SW480 (cell line): ENCODE data around the gene OSBPL5.
"Not testable (repeated sequence)": the region's sequence is repeated elsewhere in the genome, so short reads cannot be mapped to it uniquely, and the experiment has no call there.

Source experiments
- DNase-seq: peaks from one replicate; pipeline ENCODE4 v3.0.0-alpha.2; 2016; ENCODE audit warnings: low spot score

Gene OSBPL5

DNA sequence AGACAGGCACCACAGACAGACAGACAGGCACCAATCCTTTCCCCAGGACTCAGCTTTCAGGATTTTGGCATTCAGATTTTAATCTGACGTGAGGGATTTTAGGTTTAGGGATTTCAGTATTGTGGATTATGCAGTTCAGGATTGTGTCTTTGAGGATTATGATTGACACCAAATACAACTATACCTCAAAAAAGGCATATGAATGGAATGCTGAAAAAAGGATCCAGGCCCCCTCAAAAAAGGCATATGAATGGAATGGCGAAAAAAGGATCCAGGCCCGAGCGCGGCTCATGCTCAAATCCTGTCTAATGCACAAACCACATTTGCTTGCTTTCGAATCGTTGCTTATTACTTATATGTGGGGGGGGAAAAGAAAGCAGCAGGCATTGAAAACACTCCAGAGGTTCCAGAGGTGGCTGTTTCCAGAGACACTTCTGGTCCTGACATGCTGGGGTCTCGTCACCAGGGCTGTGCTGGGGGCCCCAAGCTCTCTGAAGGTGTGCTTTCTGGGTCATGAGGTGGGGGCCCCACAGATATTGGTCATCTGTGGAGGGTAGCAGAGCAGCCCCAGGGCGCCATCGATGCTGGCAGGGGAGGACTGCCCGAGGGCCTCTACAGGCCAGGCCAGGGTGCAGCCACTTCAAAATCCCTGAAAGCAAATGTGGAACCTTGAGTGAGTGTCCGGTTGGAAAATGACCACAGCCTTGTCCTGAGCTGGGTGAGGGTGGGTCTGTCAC is 16.8 kb upstream of the OSBPL5 start:
- no peak for DNase-seq

DNA sequence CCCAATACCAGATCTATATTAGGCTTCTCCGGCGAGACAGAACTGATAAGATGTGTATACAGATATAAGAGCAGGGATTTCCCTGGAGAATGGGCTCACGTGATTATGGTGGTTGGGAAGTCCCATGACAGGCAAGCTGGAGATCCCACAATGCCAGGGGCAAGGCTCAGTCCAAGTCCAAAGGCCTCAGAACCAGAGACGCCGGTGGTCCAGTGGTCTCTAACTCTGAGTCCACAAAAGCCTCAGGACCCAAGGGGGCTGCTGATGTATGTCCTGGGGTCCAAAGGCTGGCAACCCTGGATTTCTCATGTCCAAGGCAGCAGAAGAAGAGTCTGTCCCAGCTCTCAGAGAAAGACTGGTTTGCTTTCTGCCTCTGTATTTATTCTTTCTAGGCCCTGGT is 15.8 kb upstream of the OSBPL5 start:
- no peak for DNase-seq

DNA sequence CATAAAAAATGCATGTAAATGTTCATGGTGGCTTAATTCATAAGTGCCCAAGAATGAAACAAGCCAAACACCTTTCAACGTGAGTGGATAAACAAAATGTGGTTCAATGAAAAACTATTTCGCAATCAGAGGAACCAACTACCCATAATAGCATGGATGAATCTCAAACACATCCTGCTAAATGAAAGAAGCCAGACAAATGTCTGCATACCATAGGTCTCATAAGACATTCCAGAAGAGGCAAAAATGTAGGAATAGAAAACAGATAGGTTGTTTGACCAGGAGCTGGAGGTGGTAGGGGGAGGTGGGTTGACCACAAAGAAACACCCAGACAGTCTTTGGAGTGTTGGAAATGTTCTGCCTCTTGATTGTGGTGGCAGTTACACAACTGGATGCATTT is 13.2 kb upstream of the OSBPL5 start:
- peak; percentile 34 for DNase-seq

DNA sequence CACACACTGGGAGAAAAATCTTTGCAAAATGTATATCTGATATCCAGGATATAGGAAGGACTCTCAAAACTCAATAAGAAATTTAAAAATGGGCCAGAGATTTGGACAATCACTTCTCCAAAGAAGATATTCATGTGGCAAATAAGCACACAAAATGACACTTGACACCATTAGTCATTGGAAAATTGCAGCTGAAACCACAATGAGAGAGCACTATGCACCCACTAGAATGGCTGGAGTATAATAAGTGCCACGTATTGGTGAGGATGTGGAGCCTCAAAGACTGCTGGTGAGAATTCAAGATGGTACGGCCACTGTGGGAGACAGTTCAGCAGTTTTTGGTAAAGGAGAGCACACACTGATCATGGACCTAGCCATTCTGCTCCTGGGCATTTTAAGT is 12.8 kb upstream of the OSBPL5 start:
- peak; percentile 56 for DNase-seq

DNA sequence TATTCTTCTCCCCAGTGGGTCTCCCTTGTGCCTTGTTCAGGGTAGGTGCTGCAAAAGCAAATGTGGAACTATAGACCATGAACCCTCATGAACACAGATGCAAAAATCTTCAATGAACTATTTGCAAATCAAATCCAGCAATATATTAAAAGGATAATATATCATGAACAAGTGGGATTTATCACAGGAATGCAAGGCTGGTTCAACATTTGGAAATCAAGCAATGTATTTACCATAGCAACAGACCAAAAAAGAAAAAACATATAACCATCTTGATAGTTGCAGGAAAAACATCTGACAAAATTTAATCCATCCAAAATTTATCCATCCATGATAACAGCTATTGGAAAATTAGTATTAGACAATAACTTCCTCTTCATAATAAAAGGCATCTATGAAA is 11.4 kb upstream of the OSBPL5 start:
- no peak for DNase-seq

DNA sequence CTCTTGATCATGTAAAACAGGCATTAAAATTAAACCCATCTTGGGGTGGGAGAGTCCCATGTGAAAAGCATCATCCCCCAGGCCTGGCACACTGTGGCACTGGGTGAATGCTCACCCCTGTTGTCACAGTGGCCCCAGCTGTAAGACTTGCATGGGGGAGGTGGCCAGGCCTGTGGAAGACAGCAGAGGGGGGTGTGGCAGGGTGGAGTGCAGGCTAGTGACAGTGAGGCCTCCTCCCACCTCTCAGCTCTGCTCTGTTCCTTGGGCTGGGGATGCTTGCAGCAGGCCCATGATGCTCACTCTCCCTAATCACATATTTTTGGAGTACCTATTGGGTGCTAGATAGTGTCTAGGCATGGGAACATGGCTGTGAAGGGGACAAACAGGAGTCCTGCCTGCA is 10.1 kb upstream of the OSBPL5 start:
- no peak for DNase-seq

DNA sequence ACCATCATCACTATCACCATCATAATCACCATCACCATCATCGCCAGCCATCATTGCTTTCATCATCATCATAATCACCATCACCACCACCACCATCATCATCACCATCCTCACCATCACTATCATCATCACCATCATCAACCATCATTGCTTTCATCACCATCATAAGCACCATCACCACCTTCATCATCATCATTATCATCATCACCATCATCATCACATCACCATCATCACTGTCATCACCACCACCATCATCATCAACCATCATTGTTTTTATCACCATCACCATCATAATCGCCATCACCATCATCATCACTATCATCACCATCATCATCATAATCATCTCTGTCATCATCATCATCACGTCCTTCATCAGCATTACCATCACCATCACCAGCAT is 9.3 kb upstream of the OSBPL5 start:
- no peak for DNase-seq

DNA sequence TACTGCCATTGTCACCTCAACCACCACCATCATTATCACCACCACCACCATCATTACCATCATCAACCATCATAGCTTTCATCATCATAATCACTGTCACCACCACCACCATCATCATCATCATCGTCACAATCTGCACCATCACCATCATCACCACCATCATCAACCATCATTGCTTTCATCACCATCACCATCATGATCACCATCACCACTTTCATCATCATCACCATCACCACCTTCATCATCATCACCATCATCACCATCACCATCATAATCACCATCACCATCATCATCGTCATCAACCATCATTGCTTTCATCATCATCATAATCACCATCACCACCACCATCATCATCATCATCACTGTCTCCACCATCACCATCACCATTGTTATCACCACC is 8.7 kb upstream of the OSBPL5 start:
- DNase-seq: no peak

DNA sequence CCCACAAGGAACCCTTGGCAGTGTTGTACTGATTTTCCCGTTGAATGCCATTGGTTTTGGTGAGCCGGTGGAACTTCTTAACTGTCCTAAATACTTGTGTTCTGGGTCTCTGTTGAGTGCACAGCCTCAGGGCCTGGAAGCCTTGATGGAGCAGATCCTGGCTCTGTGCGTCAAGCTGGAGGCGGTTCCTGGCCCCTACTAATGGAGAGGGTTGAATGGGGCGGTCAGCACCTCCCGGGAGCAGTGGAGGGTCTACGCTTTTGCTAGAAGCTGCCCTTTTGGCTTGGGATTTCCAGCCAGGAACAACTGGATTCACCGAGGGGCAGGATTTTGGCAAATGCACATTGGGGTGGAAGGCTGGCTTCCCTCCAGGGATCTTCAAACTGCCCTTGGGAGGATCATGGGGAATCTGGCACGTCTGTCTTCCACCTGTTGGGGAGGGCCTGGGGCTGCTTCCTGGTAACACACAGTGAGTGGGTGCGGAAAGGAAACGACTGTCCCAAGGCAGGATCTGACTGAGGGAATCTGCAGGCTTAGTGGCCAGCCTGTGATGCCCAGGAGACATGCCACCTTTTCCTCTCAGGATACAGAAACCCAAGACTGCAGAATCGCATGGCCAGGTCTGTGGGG is 6.9 kb upstream of the OSBPL5 start:
- no peak for DNase-seq

DNA sequence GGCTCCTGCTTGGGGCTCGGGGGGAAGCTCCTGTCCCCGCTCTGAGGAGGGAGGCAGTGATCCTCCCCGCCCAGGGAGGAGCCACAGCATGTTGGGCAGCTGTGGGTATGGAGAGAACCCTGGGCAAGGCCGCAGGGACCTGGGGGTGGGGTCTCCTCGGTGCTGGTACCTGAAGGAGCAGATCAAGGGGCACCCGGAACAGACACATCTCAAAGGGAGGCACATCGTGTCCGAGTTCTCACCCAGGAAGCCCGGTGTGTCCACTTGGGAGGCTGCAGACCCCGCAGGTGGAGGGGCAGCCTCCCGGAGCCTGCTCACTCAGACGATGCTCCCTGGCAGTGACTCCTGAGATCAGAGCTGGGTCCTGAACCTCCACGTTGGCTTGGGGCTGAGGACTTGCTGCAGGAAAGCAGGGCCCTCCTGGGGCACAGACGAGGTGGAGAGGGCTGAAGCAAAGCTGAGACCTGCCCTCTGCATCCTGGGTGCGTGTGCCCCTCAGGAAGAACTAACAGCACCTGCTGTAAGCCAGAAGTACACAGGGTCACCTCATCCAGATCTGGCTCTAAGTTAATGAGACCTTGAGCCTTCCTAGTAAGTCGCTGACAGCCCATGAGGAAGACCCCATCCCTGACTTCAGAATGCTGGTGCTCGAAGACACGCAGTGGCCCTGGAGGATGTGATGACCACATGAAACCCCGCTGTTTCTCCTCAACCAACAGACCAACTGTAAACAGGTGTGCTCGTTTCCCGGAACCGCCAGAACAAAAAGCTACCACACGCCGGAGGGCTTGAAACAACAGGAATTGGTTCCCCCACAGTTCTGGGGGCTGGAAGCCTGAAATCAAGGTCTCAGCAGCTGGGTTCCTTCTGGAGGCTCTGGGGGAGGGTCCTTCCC is 5.9 kb upstream of the OSBPL5 start:
- no peak for DNase-seq

DNA sequence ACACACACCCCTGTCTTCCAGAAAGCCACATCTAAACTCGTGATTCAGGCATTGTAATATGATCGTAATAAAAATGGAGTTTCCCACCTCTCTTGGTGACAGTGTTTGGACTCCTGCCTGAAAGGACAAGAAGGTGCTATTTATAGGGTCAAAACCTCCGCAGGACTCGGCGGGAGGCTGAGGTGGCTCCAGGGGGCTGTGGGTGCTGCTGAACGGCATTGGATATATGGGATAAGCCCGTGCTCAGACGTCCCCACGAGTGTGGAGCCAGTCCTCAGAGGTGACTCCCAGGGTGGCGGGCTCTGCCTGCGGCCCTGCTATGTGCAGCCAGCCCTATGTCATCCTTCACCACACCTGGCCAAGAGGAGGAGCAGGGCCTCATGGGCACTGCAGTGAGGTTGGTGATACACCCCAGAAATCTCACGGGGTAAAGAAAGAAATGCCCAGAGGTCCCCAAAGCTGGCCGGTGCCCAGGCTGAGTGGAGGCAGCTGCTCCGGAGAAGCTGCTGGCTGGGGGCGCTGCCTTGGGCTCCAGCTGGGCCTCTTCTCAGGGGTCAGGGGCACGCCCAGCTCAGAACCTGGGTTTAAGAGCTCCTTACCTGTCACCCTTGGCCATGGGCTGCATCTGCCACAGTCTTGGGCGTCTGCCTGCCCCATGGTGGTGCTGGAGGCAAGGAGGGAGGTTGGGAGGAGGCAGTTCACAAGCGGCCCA is 5.1 kb upstream of the OSBPL5 start:
- DNase-seq: no peak

DNA sequence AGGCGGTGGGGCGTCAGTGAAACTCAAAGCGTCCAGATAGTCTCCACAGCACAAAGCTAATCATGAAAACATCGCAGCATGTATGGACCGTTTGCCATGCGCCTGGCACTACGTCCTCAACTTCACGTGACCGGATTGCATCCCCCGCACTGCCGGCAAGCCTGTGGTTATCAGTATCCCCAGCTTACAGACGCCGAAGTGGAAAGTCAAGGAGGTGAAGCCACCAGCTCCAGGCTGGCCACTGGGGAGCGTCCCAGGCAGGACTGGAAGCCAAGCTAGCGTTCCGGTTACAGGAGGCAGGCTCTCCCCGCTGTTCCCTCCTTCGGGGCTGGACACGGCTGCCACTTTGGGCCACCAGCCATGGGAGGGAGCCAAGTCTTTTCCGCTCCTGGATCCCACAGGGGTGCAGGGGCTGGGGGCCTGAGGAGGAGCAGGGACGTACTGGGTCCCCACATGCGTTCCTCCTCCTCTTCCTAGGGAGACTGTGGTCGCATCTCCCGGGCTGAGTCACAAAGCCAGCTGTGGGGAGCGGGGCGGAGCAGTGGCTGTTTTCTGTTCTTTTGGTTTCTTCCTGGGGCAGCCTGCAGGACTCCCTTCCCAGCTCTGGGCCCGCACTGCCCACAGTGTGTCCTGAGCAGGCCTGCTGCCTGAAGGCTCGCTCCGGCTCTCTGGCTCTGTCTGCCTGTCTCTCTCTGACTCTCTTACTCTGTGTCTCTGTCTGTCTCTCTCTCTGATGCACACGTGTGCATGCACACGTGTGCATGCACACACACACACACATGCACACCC is 4.3 kb upstream of the OSBPL5 start:
- DNase-seq: peak; percentile 86

DNA sequence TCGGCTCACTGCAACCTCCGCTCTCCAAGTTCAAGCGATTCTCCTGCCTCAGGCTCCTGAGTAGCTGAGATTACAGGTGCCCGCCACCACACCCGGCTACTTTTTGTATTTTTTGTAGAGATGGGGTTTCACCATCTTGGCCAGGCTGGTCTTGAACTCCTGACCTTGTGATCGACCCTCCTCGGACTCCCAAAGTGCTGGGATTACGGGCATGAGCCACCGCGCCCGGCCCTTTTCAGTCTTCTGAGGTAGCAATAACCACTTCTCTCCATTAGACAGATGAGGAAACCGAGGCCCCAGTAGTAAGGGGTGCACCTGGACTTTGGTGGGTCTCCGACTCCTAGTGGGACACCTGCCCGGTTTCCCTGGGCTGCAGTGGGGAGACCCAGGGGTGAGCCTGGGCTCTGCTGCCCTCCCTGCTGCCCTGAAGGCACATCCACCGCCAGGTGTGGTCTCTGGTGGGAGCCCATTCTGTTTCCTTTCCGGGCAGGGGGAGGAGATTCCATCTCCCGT is 3.7 kb upstream of the OSBPL5 start:
- DNase-seq: not testable (repeated sequence)

DNA sequence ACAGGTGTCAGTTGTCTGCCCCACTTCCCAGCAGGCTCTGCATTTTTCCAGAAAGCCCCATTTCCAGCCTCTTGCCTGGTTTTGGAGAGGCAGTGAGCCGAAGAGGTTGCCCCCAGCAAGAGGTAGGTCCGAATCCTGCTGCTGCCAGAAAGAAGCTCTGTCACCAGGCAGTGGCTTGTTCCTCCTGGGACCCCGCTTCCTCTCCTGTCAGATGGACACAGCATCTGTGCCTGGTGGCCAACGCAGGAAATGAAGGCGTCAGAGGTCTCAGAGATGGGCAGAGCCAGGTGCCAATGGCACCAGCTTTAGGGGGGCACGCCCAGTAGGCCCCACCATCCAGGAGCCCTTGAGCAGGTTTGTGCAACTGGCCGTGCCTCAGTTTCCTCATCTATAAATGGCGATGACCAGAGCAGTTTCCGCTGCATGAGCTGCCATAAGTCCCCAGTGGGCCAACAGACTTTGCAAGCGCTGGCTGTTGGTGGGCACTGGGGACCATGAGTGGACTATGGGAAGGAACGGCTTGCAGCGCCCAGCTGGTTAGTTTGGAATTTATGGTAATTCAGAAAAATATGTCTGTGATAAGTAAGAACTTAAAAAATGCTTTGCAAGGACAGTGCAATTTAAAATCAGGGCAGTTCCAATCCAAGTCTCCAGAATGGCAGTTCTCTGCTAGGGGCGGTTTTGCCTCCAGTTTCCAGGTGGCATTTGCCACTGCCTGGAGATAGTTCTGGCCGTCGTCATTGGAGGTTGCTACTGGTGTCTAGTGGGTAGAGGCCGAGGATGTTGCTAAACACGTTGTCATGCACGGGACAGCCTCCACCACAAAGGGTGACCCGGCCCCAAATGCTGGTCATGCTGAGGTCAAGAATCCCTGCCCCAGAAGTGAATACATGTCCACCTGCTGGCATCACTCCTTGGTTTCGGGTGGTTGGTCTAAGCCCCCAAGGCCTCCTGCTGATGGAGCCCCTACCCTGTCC is 2.3 kb upstream of the OSBPL5 start:
- DNase-seq: no peak

DNA sequence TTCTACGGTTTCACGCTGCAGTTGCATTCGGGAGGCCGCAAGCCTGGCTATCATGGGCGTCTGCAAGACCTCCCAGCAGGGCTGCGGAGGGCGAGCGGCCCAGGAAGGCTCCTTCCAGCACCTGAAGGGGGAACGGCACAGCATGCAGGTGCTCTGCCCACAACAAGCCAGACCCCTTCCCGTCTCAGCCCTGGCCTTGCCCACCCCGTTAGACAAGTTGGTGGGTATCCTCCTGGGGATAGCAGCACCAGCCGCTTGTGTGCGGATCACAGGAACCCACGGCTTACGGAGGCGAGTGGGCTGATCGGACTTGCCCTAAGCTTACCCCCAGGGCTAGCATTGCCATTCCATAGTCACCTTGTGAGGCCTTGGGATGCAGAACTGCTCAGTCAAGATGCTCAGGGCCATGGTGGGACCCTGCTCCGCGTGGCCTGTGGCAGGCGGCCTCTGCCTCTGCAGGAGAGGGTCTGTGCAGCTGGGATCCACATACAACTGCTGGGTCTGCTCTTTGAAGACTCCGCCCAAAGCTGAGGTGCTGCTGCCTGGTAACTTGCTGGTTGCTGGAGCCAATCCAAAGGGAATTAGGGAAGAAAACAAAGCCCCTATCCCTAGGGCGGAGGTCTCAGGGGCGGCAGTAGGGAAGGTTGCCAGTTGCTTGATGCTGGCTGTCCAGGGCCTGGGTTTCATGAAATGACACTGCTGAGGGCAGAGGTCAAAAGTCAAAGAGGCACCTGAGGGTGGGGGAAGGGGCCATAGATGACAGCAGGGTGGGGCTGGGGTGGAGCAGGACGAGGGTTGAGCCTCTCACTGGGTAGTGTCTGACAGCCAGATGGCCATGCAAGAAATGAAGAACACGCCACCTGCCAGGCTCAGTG is 1.4 kb upstream of the OSBPL5 start:
- no peak for DNase-seq

DNA sequence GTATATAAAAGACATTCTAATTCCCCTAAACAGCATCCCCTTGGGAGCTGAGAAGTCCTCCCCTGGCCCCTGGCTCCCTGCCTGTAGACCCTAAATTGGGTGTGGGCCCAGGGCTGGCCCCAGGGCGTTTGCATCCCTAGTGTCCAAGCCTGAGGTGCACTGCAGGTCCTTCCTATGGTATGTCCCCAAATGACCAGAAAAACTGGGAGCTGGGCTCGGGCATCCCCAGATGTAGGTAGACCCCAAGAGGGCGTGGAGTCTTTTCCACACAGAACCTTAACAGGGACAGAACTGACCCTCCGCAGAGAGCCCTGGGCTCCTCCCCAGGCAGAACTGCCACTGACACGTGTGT is 782 bp upstream of the OSBPL5 start:
- DNase-seq: no peak

DNA sequence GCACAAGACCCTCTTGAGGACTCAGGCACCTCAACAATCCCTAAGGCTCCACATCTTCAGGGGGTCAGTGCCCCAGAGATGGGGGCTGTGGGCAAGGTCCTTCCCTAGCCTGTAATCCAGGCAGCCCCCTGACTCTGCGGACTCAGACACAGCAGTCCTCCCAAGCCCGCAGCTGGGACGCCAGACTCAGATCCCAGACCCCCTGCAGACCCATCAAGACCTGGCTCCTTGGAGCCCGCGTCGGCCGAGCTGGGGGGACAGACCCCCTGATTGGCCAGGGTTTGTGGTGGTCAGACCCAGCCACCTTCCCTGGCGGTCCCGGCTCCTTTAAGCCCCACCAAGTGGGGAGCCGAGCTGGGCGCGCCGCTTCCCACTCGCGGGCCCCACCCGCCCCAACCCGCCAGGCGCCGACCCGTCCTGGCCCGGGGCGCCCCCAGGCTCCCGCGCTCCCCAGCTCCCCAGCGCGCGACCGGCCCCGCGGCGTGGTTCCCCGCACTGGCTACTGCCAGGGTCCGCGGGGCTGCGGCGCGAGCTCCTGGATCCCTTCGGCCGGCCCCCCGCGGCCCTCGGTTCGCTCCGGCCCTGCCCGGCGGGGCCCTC is 458 bp downstream of the OSBPL5 start:
- no peak for DNase-seq

DNA sequence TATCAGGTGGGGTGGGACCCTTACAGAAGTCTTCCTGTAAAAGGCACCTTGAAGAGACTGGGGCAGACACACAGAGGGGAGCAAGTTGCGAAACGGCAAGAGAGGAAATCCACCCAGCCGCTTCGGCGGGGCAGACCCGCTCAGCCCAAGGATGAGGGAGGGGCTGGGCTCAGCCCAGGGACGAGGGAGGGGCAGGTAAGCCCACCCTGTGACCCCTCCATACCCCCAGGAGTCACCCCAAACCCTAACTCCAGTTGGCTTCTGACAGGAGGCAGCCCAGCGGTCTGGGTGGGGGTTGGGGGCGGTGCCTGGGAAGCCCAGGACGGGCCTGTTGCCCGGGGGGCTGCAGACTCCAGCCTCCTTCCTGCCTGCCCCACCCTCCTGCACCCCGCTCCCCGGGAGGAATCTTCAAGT is 965 bp downstream of the OSBPL5 start:
- no peak for DNase-seq
